CD4-positive, alpha-beta T cell treated with Interleukin-15 for 1 hour (primary cell): ENCODE data around the gene DDX31.

Source experiments
- DNase-seq: peaks from one replicate; pipeline ENCODE4 v3.0.0-alpha.2; 2020

The DDX31 gene

GRCh38 chr9:132632413-132633129 is 37.2 kb downstream of the DDX31 start:
- DNase-seq = no peak

- DNase-seq = no peak
These were observed 38.1 kb downstream of the DDX31 start for GRCh38 chr9:132631685-132632084.

- no peak for DNase-seq
These were observed 38.5 kb downstream of the DDX31 start for GRCh38 chr9:132631280-132631679.

- no peak for DNase-seq
These were observed 39.0 kb downstream of the DDX31 start for GRCh38 chr9:132630811-132631210.

- DNase-seq = no peak
These were observed 39.7 kb downstream of the DDX31 start for GRCh38 chr9:132630116-132630515.

- DNase-seq = no peak
These were observed 41.0 kb downstream of the DDX31 start for GRCh38 chr9:132628746-132629145.

GRCh38 chr9:132627594-132627993 is 42.2 kb downstream of the DDX31 start:
- DNase-seq = no peak

GRCh38 chr9:132627106-132627505 is 42.7 kb downstream of the DDX31 start:
- no peak for DNase-seq

GRCh38 chr9:132626285-132626684 is 43.5 kb downstream of the DDX31 start:
- no peak for DNase-seq

- DNase-seq = no peak
These were observed 47.6 kb downstream of the DDX31 start for GRCh38 chr9:132622159-132622558.

- no peak for DNase-seq
These were observed 53.1 kb downstream of the DDX31 start for GRCh38 chr9:132616725-132617124.

GRCh38 chr9:132615774-132616173 is 54.0 kb downstream of the DDX31 start:
- no peak for DNase-seq

- DNase-seq = no peak
These were observed 55.5 kb downstream of the DDX31 start for GRCh38 chr9:132614324-132614723.

GRCh38 chr9:132610661-132611060 is 59.1 kb downstream of the DDX31 start:
- no peak for DNase-seq

- DNase-seq = no peak
These were observed 60.0 kb downstream of the DDX31 start for GRCh38 chr9:132609829-132610228.

- no peak for DNase-seq
These were observed 60.6 kb downstream of the DDX31 start for GRCh38 chr9:132609184-132609583.

GRCh38 chr9:132606066-132606465 is 63.7 kb downstream of the DDX31 start:
- DNase-seq = no peak

- no peak for DNase-seq
These were observed 64.4 kb downstream of the DDX31 start for GRCh38 chr9:132605387-132605786.

GRCh38 chr9:132602207-132602606 is 67.6 kb downstream of the DDX31 start:
- DNase-seq = no peak

GRCh38 chr9:132600326-132600984 is 69.3 kb downstream of the DDX31 start:
- no peak for DNase-seq

- no peak for DNase-seq
These were observed 72.6 kb downstream of the DDX31 start for GRCh38 chr9:132597073-132597775.

GRCh38 chr9:132596200-132596599 is 73.6 kb downstream of the DDX31 start:
- no peak for DNase-seq

GRCh38 chr9:132595319-132595718 is 74.5 kb downstream of the DDX31 start:
- DNase-seq = no peak

- DNase-seq = no peak
These were observed 75.4 kb downstream of the DDX31 start for GRCh38 chr9:132594412-132594811.
